GM21619 (cell line): Measurements from ENCODE around the gene ST3GAL5.
"Not testable (repeated sequence)": the region's sequence is repeated elsewhere in the genome, so short reads cannot be mapped to it uniquely, and the experiment has no call there.

Experiments used
- ATAC-seq: cut with Tn5 transposase; IDR thresholded peaks from one replicate; pipeline ENCODE4 v1.9.1; 2021; ENCODE audit not compliant: unreplicated experiment

Gene ST3GAL5

GRCh38 chr2:85888684-85889626, at the start of gene ST3GAL5:
TSS of gene ST3GAL5 (minus strand) at chr2:85888990. CDS start at chr2:85888905, 85 bp downstream.
- ATAC-seq: peak; percentile 75

GRCh38 chr2:85938456-85938855, 49.7 kb upstream of the ST3GAL5 start:
- no peak for ATAC-seq

DNA sequence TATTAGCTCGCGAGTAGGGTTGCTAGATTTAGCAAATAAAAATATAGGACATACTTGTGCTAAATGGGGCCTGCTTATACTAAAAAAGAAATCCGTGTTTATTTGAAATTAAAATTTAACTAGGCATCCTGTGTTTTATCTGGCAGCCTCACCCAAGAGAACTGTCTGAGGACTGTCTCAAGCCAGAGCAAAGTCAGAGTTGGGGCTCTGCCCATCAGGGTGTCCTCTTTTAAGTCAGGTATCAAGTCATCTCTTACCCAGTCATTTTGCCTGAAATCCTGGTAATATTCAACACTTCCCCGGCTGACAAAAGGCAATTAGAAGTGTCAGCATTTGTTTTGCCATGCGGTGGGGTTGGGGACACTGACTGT, 48.3 kb upstream of the ST3GAL5 start:
- ATAC-seq: no peak

DNA sequence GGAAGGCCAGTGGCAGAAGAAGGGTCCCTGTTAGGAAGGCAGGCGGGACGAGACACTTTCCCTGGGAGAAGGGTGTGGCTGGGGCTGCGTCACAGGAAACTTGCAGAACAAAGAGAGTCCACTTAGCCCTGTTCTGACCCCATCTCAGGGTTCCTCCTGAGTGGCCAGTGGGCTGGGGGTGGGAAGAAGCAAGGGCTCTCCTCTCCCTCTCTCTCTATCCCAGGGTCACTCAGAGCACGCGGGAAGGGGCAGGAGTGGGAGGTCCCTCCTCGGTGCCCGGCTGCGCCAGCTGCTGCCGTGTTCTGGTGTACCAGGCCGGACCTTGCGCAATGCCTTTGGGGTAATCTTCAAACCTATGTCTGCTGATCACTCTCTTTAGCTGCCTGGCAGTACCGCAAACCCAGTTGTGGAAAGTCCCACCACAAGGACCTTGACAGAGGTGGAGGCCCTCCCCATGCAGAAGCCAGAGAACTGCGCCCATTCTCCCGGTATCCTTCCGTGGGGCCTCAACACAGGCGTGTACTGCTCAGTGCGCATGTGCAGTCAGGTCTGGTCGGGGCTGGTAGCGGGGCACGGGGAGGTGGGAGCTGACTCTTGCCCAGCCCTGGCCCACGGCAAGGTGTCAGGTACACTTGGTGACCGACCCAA, 47.8 kb upstream of the ST3GAL5 start:
- ATAC-seq: no peak

GRCh38 chr2:85935746-85936208, 47.0 kb upstream of the ST3GAL5 start:
- ATAC-seq: no peak

- no peak for ATAC-seq
Measured at GRCh38 chr2:85935170-85935745, 46.5 kb upstream of the ST3GAL5 start.

- no peak for ATAC-seq
Measured at GRCh38 chr2:85933753-85934594, 45.2 kb upstream of the ST3GAL5 start.

DNA sequence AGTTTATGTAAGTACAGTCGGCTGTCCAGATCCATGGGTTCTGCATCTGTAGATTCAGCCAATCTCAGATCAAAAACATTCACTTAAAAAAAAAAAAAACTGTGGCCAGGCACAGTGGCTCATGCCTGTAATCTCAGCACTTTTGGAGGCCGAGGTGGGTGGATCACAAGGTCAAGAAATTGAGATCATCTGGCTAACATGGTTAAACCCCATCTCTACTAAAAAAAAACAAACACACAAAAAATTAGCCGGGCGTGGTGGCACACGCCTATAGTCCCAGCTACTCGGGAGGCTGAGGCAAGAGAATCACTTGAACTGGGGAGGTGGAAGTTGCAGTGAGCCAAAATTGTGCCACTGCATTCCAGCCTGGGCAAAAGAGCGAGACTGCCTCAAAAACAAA, 42.4 kb upstream of the ST3GAL5 start:
- not testable (repeated sequence) for ATAC-seq

- ATAC-seq: no peak
Measured at GRCh38 chr2:85930129-85931124, 41.6 kb upstream of the ST3GAL5 start.

DNA sequence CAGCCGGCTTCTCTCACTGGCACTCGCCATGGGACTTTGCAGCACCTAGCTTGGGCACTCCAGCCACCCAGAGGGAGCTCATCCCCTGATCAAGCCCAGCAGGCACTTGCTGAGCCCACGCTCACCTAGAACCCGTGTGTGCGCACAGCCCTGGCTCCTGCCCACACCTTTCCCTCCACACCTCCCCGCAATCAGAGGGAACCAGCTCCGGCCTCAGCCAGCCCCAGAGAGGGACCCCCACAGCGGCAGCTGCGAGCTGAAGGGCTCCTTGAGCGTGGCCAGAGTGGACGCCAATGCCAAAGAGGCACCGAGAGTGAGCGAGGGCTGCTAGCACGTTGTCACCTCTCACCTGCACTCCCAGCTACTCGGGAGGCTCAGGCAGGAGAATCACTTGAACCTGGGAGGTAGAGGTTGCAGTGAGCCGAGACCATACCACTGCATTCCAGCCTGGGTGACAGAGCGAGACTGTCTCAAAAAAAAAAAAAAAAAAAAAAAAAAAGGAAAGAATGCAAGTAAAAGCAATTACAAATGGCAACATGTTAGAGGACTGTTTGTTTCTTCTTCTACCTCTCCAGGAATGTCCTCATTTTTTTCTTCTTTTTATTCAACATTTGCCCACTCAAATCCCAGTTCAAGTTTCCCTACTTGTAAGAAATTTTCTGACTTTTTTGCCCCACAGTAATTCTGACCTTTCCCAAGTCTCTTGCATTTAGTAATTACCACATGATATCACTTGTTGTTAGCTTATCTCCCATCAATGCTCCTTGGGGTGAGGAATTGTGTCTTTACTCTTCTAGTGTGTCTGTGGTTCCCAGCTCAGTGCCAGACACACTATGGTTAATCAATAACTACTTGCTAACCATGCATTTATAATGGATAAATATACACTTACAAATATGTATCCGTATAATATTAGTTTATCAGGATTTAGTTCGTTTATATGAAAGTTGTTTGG, 40.6 kb upstream of the ST3GAL5 start:
- no peak for ATAC-seq

DNA sequence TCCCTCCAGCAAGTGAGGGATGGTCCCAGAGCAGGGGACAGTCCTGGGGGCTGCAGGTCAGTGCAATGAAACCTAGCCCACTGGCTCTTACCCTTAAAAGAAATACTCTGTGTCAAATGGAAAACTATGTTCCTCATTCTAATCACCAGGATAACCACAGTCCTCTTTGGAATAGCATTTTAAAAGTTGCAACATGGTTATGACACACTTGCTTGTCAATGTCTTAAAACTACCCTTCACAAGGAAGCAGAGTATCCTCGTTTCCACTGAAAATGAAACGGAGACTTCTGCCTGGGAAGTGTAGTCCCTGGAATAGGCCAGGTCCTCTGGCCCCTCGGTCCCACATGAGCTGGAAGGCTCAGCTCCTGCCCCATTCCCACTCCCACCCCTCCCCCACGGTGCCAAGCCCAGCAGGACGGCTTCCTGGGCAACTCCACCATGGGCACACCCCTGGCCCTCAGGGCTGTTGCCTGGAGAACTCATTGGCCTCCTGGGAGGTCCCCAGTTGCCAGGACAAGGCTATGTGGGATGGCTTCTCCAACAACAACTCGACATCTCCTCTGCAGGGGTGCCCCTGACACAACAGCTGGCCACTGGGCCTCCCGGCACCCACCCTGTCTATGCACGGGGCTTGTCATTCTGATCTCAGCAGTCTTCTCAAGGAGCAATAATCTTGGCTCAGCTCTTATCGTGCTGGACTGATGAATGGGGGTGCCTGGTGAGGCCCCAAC, 38.3 kb upstream of the ST3GAL5 start:
- no peak for ATAC-seq

DNA sequence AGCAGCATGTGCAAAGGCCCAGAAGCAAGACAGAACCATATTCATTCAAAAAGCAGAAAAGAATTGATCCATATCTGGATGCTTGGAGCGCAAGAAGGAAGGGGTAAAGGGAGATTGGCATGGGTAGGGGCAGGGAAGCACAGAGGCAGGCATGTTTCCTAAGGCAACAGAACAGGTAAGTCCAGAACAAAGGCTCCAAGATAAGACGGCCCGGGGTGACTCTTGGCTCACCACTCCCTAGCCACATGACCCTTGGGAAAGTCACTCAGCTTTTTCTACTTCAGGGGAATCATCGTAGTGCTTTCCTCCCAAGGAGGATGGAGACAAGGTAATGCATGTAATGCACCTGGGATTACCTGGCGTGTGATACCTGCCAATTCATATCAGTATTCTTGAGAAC, 37.7 kb upstream of the ST3GAL5 start:
- ATAC-seq: no peak

GRCh38 chr2:85925216-85925671, 36.5 kb upstream of the ST3GAL5 start:
- no peak for ATAC-seq

DNA sequence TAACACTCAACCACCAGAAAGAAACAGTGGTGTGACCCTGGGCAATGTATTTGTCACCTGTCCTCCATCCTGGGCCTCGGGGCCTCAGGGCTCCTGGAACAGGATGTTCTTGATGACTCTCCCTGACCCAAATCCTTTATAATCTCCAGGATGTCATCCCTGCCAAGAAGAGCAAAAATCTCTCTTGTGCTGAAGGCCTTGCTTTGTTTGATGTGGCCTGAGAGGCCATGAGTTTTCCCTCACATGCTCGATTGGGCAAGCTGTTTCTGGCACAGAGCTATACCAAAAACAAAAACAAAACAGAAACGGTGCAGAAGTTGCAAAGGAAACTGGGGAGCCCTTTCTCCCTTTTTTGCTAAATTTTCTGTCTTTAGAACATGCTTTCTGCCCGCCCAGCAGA, 35.7 kb upstream of the ST3GAL5 start:
- no peak for ATAC-seq

DNA sequence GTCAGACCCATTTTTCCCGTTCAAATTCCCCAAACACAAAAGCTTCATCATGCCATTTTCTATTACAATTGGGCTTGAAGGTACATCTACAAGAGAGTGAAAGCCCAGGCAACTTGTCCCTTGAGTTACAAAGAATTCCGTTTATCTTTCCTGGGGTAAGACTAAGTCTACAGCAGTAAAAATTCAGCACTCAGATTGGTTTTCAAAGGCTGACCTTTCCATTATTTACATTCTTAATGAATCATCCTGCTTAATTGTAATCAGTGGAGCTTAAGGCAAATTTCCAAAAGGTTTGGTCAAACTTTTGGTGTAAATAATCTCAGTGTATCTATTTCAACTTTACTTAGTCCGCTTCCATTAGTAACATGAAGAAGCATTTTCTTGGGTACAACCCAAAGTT, 33.4 kb upstream of the ST3GAL5 start:
- ATAC-seq: no peak

DNA sequence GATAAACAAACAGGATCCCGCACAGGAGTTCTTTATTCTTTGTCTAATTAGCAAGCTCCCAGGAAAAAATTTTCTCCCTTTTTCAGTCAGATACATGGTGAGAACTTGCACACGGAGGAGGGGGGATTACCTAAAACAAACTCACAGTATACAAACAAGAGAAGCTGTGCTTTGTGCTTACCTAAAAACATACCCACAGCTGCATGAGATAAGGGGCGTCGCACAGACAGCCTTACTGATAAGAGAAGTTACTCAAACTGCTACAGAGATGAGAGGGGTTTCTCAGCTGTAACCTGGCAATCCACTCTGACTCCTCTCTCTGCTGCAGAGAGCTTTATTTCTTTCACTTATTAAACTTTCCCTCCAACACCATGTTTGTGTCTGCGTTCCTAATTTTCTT, 32.9 kb upstream of the ST3GAL5 start:
- ATAC-seq: no peak

- ATAC-seq: no peak
Measured at GRCh38 chr2:85920810-85921545, 32.2 kb upstream of the ST3GAL5 start.
